Embryonic facial prominence (tissue), 1 donor: Measurements from ENCODE around the gene ZSCAN4.

Experiments used
- DNase-seq: peaks from one replicate; pipeline ENCODE4 v3.0.0-alpha.2; 2016; ENCODE audit errors: extremely low spot score

ZSCAN4 gene

DNA sequence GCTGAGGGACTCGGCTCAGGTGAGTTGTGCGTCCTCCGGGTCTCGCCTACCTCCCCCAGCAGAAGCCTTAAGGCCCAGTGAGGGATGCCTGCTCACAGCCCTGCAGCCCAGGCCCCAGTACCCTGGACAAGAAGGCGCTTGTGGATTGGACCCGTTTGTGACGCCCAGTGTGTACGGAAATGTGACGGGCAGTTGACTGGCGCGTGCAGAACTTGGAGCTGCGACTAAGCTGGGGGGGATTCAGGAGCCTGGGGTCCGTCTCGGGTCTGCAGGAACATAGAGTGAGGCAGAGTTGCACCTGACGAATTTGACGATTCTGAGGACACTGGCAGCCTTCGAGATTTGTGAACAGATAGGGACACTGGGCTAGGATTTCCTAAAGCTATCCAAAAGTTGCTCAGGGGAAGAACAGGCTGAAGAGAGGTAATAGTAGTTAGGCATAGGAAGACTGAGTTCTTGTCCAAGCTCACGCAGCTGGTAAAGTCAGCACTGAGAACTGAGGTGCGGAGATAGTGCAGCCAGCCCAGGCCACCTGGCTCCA lies 13.6 kb downstream of the ZSCAN4 start:
- no peak for DNase-seq

DNA sequence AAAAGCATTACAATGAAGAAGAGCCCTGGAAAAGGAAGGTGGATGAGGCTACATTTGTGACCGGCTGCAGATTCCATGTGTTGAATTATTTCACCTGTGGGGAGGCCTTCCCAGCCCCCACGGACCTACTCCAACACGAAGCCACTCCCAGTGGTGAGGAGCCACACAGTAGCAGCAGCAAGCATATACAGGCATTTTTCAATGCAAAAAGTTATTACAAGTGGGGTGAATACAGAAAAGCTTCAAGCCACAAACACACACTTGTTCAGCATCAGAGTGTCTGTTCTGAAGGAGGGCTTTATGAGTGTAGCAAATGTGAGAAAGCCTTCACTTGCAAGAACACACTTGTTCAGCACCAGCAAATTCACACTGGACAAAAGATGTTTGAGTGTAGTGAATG lies 18.0 kb downstream of the ZSCAN4 start:
- DNase-seq = no peak

DNA sequence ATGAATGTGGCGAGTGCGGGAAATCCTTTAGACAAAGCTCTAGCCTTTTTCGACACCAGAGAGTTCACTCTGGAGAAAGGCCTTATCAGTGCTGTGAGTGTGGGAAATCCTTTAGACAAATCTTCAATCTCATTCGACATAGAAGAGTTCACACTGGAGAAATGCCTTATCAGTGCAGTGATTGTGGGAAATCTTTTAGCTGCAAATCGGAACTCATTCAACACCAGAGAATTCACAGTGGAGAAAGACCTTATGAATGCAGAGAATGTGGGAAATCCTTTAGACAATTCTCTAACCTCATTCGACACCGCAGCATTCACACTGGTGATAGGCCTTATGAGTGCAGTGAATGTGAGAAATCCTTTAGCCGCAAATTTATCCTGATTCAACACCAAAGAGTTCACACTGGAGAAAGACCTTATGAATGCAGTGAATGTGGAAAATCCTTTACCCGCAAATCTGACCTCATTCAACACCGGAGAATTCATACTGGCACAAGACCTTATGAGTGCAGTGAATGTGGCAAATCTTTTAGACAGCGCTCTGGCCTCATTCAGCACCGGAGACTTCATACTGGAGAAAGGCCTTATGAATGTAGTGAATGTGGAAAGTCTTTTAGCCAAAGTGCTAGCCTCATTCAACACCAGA lies 18.8 kb downstream of the ZSCAN4 start:
- no peak for DNase-seq

DNA sequence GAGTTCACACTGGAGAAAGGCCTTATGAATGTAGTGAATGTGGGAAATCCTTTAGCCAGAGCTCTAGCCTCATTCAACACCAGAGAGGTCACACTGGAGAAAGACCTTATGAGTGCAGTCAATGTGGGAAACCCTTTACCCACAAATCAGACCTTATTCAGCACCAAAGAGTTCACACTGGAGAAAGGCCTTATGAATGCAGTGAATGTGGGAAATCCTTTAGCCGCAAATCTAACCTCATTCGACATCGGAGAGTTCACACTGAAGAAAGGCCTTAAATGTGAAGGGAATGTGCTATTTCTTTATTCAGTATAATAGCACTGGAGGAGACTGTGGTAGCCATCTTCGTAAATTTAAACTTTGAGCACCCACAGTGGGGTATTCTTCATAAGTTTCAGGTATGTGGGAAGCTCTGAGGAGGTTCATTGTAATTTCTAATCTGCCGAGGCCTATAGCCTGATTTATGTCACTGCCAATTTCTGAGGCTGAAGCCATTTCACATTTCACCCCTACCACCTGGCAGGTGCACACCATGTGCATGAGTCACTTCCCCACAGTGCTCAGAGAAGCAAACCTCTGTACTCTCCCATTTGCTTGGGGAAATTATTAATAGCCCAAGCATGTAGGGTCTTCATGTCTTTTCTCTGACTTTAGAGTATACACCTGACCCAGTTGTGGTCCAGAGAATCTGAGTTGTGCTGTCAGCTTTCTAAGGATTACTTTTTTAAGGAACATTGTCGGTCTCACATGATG lies 19.5 kb downstream of the ZSCAN4 start:
- DNase-seq = no peak

- DNase-seq = no peak
These were observed 21.0 kb downstream of the ZSCAN4 start for GRCh38 chr19:57689750-57690149.

- no peak for DNase-seq
These were observed 32.9 kb downstream of the ZSCAN4 start for GRCh38 chr19:57701625-57702024.

DNA sequence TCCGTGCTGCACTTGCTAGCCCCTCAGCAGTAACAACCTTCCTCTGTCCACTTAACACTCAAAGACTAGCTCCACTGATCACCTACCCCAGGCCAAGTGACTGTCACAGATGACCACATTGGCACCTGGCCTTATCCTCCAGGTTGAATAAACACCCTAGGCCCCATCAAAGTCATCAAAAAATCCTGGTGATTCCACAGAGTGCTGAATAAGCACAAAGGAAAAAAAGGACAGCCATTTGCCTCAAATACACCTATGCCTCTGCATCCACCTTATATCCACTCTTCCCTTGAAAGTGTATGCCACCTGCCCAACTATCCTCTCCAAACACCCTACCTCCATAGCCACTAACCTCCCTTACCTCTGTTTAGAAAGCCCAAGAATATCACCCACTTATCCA lies 37.6 kb downstream of the ZSCAN4 start:
- DNase-seq = no peak

- DNase-seq = peak; percentile 89
These were observed 40.1 kb downstream of the ZSCAN4 start, which contains the start of gene ZNF154 for GRCh38 chr19:57708641-57709361. Gene ZNF154 (minus strand): TSS chr19:57709204. CDS start chr19:57708971, 233 bp downstream.

- DNase-seq = no peak
These were observed 40.9 kb downstream of the ZSCAN4 start for GRCh38 chr19:57709616-57710015.

- no peak for DNase-seq
These were observed 43.5 kb downstream of the ZSCAN4 start for GRCh38 chr19:57712222-57712621.

- no peak for DNase-seq
These were observed 50.7 kb downstream of the ZSCAN4 start for GRCh38 chr19:57719424-57719823.

- DNase-seq = no peak
These were observed 51.3 kb downstream of the ZSCAN4 start for GRCh38 chr19:57719901-57720519.

DNA sequence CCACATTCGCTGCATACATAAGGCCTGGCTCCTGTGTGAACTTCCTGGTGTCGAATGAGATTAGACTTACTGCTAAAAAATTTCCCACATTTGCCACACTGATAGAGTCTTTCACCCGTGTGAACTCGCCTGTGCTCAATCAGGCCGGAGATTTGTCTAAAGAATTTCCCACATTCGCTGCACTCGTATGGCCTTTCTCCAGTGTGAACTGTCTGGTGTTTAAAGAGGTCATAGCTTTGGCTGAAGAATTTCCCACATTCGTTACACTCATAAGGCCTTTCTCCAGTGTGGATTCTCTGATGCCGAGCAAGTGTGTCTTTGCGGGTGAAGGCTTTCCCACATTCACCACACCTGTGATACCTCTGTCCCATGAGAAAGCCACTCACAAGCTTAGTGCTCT lies 52.1 kb downstream of the ZSCAN4 start:
- no peak for DNase-seq
